ENCODE measurements around the gene PGAP6.

The PGAP6 gene

DNA sequence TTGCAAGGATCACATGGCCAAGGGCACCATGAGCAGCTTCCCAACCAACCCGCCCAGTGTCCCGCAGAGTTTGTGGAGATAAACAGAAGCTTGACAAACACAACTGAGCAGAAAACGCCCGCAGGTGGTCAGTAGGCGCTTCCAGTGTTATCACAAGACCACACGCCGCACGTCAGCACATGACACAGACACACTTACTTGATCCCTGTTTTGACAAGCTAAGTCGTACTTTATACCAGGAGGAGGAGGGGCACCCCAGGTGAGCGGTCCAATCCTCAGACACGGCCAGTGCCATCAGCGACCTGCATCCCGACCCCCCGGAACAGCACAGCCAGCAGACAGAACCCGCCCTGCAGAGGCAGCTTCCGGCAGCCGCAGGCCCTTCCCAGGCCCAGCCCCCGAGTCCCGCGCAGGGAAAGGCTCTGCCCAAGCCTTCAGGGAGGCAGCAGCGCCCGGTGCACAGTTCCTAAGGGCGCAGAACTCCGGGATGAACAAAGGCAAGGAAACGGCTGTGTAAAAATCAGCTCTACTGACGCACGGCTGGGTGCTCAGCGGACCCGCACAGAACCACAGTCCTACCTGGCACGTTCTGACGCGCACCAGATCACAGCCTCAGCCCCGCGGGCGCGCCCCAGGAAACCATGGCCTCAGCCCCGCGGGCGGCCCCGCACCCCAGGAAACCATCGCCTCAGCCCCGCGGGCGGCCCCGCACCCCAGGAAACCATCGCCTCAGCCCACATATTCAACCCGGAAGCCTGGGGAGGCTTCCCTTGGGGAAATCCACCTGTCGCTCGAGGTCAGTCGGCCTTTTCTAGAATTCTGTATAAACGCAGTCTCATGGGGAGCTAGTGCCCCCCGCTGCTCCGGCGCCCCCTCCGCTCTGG, 57.1 kb downstream of the PGAP6 start:
- DNase-seq (ENCODE audit: low read depth): no peak
- H3K4me3 ChIP-seq (ENCODE audit: low read depth, low read length): no peak overlapping the region
- in situ Hi-C loops (cut with HindIII; ENCODE audit: low sequenced_read_pairs): loop anchor here (5.0 kb wide), 1 partner anchor 38 kb away; no protein-coding TSS in a partner anchor
- no peak for TF ChIP-seq CTCF (IDR thresholded peaks at IDR 0.05; ENCODE audit: low read depth, low read length, missing control alignments)

GRCh38 chr16:324201-324450, 57.7 kb downstream of the PGAP6 start:
- no peak for TF ChIP-seq CTCF (IDR thresholded peaks at IDR 0.05; ENCODE audit: low read depth, low read length, missing control alignments)
- in situ Hi-C loops (cut with HindIII; ENCODE audit: low sequenced_read_pairs): loop anchor here (5.0 kb wide), 1 partner anchor 38 kb away; no protein-coding TSS in a partner anchor
- H3K4me3 ChIP-seq (ENCODE audit: low read depth, low read length): no peak overlapping the region

GRCh38 chr16:322476-323143, 59.2 kb downstream of the PGAP6 start:
- TF ChIP-seq CTCF (IDR thresholded peaks at IDR 0.05; ENCODE audit: low read depth, low read length, missing control alignments): no peak
- DNase-seq (ENCODE audit: low read depth): no peak
- in situ Hi-C loops (cut with HindIII; ENCODE audit: low sequenced_read_pairs): loop anchor here (5.0 kb wide), 1 partner anchor 40 kb away; no protein-coding TSS in a partner anchor
- H3K4me3 ChIP-seq (ENCODE audit: low read depth, low read length): no peak overlapping the region

More at GRCh38 chr16:324201-324450, 57.7 kb downstream of the PGAP6 start:
- DNase-seq (ENCODE audit: low read depth): no peak

DNA sequence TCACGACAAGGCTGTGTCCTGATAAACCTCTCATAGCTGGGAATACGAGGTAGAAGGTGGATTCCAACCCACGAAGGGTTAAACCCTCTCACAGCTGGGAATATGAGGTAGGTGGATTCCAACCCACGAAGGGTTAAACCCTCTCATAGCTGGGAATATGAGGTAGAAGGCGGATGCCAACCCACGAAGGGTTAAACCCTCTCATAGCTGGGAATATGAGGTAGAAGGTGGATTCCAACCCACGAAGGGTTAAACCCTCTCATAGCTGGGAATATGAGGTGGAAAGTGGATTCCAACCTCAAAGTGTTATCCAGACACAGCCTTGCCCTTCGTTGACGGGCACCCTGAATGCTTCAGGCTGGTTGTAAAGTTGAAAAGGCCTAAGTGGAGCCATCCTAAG, 60.2 kb downstream of the PGAP6 start:
- DNase-seq (ENCODE audit: low read depth): no peak
- in situ Hi-C loops (cut with HindIII; ENCODE audit: low sequenced_read_pairs): loop anchor here (5.0 kb wide), 1 partner anchor 41 kb away; no protein-coding TSS in a partner anchor
- TF ChIP-seq CTCF (IDR thresholded peaks at IDR 0.05; ENCODE audit: low read depth, low read length, missing control alignments): no peak
- no peak overlapping the region for H3K4me3 ChIP-seq (ENCODE audit: low read depth, low read length)
